Measurements from ENCODE around the gene FRY.

The FRY gene

DNA sequence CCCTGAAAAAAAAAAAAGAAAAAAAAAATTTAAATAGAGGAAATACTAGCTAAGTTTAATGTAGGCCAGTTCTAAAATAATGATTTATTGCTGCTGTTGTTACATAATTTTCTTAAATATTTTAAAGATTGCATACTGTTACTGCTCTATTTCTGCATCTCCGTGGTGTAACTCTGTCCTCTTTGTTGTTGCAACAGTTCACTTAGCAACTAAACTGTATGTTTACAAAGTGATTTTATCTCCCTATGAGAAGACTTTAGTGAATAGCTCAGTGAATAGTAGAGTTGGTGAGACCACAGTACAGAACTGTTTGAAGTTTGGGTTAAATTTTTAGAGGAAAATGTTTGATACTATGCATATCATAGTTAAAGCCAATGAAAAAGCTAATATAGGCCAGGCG is 303.1 kb downstream of the FRY start:
- TF ChIP-seq TAF1 (IDR thresholded peaks at IDR 0.05; ENCODE audit: borderline replicate concordance, insufficient read depth, low read length) (no peak), POLR2AphosphoS5 (IDR thresholded peaks at IDR 0.05; ENCODE audit: low read depth, low read length) (no peak), SIN3A (IDR thresholded peaks at IDR 0.05; ENCODE audit: borderline replicate concordance, insufficient read depth, low read length) (no peak), FOXP2 (optimal IDR thresholded peaks at IDR 0.05; ENCODE audit: borderline replicate concordance, extremely low read depth, extremely low read length, insufficient read depth) (no peak)
- TF ChIP-seq, protein P1, sequence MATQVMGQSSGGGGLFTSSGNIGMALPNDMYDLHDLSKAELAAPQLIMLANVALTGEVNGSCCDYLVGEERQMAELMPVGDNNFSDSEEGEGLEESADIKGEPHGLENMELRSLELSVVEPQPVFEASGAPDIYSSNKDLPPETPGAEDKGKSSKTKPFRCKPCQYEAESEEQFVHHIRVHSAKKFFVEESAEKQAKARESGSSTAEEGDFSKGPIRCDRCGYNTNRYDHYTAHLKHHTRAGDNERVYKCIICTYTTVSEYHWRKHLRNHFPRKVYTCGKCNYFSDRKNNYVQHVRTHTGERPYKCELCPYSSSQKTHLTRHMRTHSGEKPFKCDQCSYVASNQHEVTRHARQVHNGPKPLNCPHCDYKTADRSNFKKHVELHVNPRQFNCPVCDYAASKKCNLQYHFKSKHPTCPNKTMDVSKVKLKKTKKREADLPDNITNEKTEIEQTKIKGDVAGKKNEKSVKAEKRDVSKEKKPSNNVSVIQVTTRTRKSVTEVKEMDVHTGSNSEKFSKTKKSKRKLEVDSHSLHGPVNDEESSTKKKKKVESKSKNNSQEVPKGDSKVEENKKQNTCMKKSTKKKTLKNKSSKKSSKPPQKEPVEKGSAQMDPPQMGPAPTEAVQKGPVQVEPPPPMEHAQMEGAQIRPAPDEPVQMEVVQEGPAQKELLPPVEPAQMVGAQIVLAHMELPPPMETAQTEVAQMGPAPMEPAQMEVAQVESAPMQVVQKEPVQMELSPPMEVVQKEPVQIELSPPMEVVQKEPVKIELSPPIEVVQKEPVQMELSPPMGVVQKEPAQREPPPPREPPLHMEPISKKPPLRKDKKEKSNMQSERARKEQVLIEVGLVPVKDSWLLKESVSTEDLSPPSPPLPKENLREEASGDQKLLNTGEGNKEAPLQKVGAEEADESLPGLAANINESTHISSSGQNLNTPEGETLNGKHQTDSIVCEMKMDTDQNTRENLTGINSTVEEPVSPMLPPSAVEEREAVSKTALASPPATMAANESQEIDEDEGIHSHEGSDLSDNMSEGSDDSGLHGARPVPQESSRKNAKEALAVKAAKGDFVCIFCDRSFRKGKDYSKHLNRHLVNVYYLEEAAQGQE (IDR thresholded peaks at IDR 0.05; ENCODE audit: insufficient read depth in 1 of 2, low read depth in 2 of 2, low read length in 2 of 2) = no peak

DNA sequence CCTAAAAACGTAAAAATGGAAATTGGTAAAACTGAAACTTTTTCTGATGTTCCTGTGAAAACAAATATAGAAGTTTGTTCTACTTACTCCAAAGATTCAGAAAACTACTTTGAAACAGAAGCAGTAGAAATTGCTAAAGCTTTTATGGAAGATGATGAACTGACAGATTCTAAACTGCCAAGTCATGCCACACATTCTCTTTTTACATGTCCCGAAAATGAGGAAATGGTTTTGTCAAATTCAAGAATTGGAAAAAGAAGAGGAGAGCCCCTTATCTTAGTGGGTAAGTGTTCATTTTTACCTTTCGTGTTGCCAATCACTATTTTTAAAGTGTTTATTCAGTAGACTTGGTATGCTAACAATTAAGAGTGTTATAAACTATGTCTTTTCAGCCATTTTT is 309.3 kb downstream of the FRY start:
- no peak for TF ChIP-seq SIN3A (IDR thresholded peaks at IDR 0.05; ENCODE audit: borderline replicate concordance, insufficient read depth, low read length)
- TF ChIP-seq, protein P1 (IDR thresholded peaks at IDR 0.05; ENCODE audit: insufficient read depth in 1 of 2, low read depth in 2 of 2, low read length in 2 of 2) = no peak
- TF ChIP-seq POLR2AphosphoS5 (IDR thresholded peaks at IDR 0.05; ENCODE audit: low read depth, low read length) = no peak
- TF ChIP-seq TAF1 (IDR thresholded peaks at IDR 0.05; ENCODE audit: borderline replicate concordance, insufficient read depth, low read length) = no peak
- no peak for TF ChIP-seq FOXP2 (optimal IDR thresholded peaks at IDR 0.05; ENCODE audit: borderline replicate concordance, extremely low read depth, extremely low read length, insufficient read depth)

DNA sequence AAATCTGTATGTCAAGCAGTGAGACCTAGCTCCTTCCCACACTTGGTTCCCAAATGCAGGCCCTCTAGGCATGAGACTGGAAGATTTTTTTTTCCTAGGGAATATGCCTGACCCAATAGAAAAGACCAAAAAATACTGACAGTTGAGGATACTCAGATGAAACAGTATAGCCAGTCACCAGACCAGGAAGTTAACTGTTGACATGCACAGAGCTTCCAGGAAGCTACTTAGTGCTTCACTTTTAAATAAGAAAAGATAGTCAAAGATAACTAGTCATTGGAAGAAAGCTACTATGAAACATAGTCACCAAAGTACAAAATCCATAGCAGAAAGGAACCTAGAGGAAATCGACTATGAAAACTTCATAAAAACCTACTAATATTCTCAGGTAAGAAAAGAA is 316.1 kb downstream of the FRY start:
- TF ChIP-seq SIN3A (IDR thresholded peaks at IDR 0.05; ENCODE audit: borderline replicate concordance, insufficient read depth, low read length) (no peak), POLR2AphosphoS5 (IDR thresholded peaks at IDR 0.05; ENCODE audit: low read depth, low read length) (no peak), TAF1 (IDR thresholded peaks at IDR 0.05; ENCODE audit: borderline replicate concordance, insufficient read depth, low read length) (no peak), FOXP2 (optimal IDR thresholded peaks at IDR 0.05; ENCODE audit: borderline replicate concordance, extremely low read depth, extremely low read length, insufficient read depth) (no peak)
- TF ChIP-seq, protein P1 (IDR thresholded peaks at IDR 0.05; ENCODE audit: insufficient read depth in 1 of 2, low read depth in 2 of 2, low read length in 2 of 2) = no peak
